ENCODE measurements around the gene MAP3K21. TPM values are rescaled to one million over a fixed set of nuclear protein-coding genes. Genes with fewer than 3 reads are reported as not detected.

MAP3K21 gene
- polyA plus RNA-seq, 1 experiment: 0.42 TPM

DNA sequence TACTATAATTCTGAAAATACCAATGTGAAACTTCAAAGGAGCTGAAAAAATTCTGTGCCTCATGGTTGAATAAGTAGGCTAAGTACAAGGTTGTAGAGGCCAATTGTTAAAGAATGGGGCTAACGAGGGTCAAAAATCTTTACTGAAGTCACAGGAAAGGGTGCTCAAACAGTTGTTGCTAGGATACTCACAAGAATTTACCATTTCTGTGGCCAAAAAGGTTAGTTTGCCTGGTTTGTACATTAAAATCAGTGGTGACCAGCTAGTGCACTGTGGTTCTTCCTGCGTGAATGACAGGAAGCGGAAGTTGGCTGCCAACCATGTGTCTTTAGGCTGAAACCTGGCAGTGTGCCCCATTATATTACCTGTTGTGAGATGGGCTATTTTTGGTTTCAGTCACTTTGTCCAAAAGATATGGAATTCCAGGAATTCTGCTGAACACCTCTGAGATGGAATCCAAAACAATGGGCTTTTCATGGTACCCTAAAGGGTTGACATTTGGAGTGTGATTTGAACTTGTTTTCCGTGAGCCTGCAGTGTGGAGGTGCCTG, 13.5 kb downstream of the MAP3K21 start:
- H3K27ac ChIP-seq (ENCODE audit: low read depth, low read length): no peak overlapping the region
- ChIA-PET CTCF (interaction anchor here (1.2 kb wide), 1 partner anchor 23 kb away, joined by 3 read pairs; no protein-coding TSS in a partner anchor), POLR2A (no interaction called here)
- DNase-seq (ENCODE audit: low read depth, low spot score): no peak
- no peaks in the 10 kb centered on the region for H3K27me3 ChIP-seq (ENCODE audit: control insufficient read depth, insufficient read depth, low read length)
- no peak overlapping the region for H3K4me3 ChIP-seq (ENCODE audit: low read depth, low read length)
- TF ChIP-seq, protein P1, sequence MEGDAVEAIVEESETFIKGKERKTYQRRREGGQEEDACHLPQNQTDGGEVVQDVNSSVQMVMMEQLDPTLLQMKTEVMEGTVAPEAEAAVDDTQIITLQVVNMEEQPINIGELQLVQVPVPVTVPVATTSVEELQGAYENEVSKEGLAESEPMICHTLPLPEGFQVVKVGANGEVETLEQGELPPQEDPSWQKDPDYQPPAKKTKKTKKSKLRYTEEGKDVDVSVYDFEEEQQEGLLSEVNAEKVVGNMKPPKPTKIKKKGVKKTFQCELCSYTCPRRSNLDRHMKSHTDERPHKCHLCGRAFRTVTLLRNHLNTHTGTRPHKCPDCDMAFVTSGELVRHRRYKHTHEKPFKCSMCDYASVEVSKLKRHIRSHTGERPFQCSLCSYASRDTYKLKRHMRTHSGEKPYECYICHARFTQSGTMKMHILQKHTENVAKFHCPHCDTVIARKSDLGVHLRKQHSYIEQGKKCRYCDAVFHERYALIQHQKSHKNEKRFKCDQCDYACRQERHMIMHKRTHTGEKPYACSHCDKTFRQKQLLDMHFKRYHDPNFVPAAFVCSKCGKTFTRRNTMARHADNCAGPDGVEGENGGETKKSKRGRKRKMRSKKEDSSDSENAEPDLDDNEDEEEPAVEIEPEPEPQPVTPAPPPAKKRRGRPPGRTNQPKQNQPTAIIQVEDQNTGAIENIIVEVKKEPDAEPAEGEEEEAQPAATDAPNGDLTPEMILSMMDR (IDR thresholded peaks at IDR 0.05; ENCODE audit: low read depth, low read length): no peak
- no peaks in the 10 kb centered on the region for H3K9me3 ChIP-seq (ENCODE audit: control insufficient read depth, insufficient read depth, low read length)

DNA sequence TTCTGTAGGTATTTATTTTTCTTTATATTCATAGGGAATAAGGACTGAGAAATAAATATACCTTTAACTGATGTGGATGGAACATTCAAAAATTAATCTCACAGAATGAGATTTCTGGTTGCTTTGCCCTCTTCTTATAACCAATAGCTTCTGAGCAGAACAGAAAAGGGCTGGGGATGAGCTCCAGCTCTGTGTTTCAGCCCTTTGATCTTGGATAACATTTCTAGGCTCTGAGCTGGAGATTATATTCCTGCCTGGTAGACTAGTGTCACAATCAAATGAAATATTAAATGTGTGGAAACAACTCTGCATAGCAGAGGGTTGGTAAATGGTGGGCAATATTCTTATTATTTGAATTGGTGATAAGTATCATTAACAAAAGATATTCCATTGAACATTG, 14.6 kb downstream of the MAP3K21 start:
- no peaks in the 10 kb centered on the region for H3K27me3 ChIP-seq (ENCODE audit: control insufficient read depth, insufficient read depth, low read length)
- POLR2A ChIA-PET: no interaction called here
- TF ChIP-seq, protein P1 (IDR thresholded peaks at IDR 0.05; ENCODE audit: low read depth, low read length): no peak
- H3K27ac ChIP-seq (ENCODE audit: low read depth, low read length): no peak overlapping the region
- CTCF ChIA-PET: interaction anchor here (1.0 kb wide), 1 partner anchor 22 kb away, joined by 5 read pairs; no protein-coding TSS in a partner anchor
- no peak for DNase-seq (ENCODE audit: low read depth, low spot score)
- no peak overlapping the region for H3K4me3 ChIP-seq (ENCODE audit: low read depth, low read length)
- H3K9me3 ChIP-seq (ENCODE audit: control insufficient read depth, insufficient read depth, low read length): no peaks in the 10 kb centered on the region

DNA sequence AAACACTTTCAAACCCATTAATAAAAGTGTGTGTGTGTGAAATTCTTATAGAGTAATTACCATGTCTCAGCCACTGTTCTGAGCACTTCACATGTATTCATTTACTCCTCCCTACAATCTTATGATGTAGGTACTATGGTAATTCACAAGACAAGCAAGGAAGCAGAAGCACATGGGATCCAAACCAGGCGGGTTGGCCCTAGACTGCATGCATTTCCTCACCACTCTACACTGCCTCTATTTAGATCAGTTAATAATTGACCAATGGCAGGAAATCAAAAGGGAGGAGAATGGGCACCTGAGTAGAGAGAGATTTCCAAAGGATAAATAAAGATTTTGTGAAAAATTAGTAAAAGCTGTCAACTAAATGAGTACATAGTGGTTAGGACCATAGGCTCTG, 15.7 kb downstream of the MAP3K21 start:
- Histone ChIP-seq H3K27ac (ENCODE audit: low read depth, low read length) (no peak overlapping the region), H3K9me3 (ENCODE audit: control insufficient read depth, insufficient read depth, low read length) (no peaks in the 10 kb centered on the region), H3K4me3 (ENCODE audit: low read depth, low read length) (no peak overlapping the region), H3K27me3 (ENCODE audit: control insufficient read depth, insufficient read depth, low read length) (no peaks in the 10 kb centered on the region)
- no peak for DNase-seq (ENCODE audit: low read depth, low spot score)
- TF ChIP-seq, protein P1 (IDR thresholded peaks at IDR 0.05; ENCODE audit: low read depth, low read length): no peak
- POLR2A ChIA-PET: no interaction called here
- CTCF ChIA-PET: no interaction called here

DNA sequence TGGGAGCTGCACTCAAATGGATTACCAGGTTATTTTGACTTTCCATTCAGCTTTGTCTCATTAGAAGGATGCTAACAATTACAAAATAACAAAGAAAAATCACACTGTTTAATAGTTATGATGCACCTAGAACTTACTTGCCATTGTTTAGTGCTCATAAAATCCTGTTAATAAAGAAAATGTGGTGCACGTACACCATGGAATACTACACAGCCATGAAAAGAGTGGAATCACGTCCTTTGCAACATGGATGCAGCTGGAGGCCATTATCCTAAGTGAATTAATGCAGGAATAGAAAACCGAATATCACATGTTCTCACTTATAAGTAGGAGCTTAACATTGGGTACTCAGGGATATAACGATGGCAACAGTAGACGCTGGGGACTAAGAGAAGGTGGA, 19.8 kb downstream of the MAP3K21 start:
- no peaks in the 10 kb centered on the region for H3K27me3 ChIP-seq (ENCODE audit: control insufficient read depth, insufficient read depth, low read length)
- DNase-seq (ENCODE audit: low read depth, low spot score): no peak
- H3K4me3 ChIP-seq (ENCODE audit: low read depth, low read length): no peak overlapping the region
- CTCF ChIA-PET: interaction anchor here (0.6 to 1.6 kb wide), 2 partner anchors 17 to 109 kb away, joined by 5 to 8 read pairs; no protein-coding TSS in a partner anchor
- POLR2A ChIA-PET: no interaction called here
- TF ChIP-seq, protein P1 (IDR thresholded peaks at IDR 0.05; ENCODE audit: low read depth, low read length): no peak
- no peak overlapping the region for H3K27ac ChIP-seq (ENCODE audit: low read depth, low read length)
- no peaks in the 10 kb centered on the region for H3K9me3 ChIP-seq (ENCODE audit: control insufficient read depth, insufficient read depth, low read length)

DNA sequence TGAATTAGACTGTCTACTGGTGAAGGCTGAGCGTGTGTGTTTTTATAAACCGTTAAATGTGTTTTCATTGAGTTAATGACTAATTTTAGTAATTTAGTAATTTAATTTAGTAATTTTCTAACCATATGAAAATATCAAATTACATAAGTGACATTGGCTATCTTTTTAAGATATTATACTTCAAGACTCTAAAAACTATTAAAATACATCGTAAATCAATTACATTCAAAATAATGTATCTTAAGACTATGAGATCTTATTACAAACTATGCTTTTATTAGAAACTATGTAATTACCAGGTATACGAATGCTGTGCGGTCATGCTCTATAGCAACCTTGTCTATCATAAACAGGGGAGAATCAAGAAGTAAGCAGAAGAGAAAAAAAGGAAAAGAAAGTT, 21.6 kb downstream of the MAP3K21 start:
- POLR2A ChIA-PET: no interaction called here
- CTCF ChIA-PET: interaction anchor here (1.0 kb wide), 1 partner anchor 15 kb away, joined by 6 read pairs; no protein-coding TSS in a partner anchor

More for the DNA sequence above, 21.6 kb downstream of the MAP3K21 start:
- Histone ChIP-seq H3K9me3 (ENCODE audit: control insufficient read depth, insufficient read depth, low read length) (no peaks in the 10 kb centered on the region), H3K4me3 (ENCODE audit: low read depth, low read length) (no peak overlapping the region), H3K27ac (ENCODE audit: low read depth, low read length) (no peak overlapping the region), H3K27me3 (ENCODE audit: control insufficient read depth, insufficient read depth, low read length) (no peaks in the 10 kb centered on the region)
- TF ChIP-seq, protein P1 (IDR thresholded peaks at IDR 0.05; ENCODE audit: low read depth, low read length): no peak
- no peak for DNase-seq (ENCODE audit: low read depth, low spot score)

Measured in AG04450 (cell line).